Stimulated activated CD8-positive, alpha-beta memory T cell treated with anti-CD3 and anti-CD28 coated beads, Interleukin-7, amount 100 ng/mL, for 48 hours (primary cell): ENCODE measurements around the gene PPP2R3C.
"Not testable (repeated sequence)": the region's sequence is repeated elsewhere in the genome, so short reads cannot be mapped to it uniquely, and the experiment has no call there.

Source experiments
- DNase-seq, 2 donors: peaks; one replicate each; pipeline ENCODE4 v3.0.0-alpha.2; 2020; ENCODE audit warnings: low read depth in 1 of 2; ENCODE audit errors: extremely low read depth in 1 of 2

The PPP2R3C gene

DNA sequence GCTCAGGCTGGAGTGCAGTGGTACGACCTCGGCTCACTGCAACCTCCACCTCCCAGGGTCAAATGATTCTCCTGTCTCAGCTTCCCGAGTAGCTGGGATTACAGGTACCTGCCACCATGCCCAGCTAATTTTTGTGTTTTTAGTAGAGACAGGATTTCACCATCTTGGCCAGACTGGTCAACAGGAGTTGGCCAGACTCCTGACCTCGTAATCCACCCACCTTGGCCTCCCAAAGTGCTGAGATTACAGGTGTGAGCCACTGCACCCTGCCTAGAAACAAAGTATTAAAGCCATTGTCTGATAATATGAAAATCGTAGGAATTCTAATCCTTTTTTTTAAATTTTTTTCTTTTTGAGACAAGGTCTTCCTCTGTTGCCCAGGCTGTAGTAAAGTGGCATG lies 56.1 kb downstream of the PPP2R3C start:
- DNase-seq: not testable (repeated sequence)

- not testable (repeated sequence) for DNase-seq
Observed at GRCh38 chr14:35061113-35061791, 60.5 kb downstream of the PPP2R3C start.

DNA sequence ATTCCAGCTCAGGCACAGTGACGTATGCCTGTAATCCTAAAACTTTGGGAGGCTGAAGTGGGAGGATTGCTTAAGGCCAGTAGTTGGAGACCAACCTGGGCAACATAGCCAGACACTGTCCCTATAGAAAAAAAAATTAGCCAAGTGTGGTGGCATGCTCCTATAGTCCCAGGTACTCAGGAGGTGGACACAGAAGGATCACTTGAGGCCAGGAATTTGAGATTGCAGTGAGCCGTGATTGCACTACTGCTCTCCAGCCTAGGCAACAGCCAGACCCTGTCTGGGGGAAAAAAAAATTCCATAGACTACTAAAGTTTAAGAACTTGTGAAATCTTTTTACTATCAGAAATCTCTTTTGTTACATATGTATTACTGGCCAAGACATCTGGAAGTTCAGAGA lies 69.2 kb downstream of the PPP2R3C start:
- no peak for DNase-seq

DNA sequence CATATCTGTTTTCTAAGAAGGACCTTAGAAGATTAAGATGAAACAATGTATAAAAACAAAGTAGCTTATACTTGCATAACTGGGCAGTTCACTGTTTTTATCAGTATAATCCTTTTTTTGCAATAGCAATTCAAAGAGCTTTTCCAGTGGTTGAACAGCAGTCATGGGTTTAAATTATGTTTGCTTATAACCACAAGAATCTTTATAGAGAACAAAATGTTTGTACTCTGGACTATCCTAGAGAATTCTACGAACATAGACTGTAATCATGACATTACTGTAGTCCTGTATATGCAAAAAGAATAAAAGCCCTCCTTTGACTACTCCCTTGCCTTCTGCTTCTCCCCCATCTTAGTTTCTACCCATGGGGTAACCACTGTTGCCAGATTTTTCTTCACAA lies 70.0 kb downstream of the PPP2R3C start:
- DNase-seq: no peak

- DNase-seq: no peak
Observed at GRCh38 chr14:35050652-35051051, 71.1 kb downstream of the PPP2R3C start.

DNA sequence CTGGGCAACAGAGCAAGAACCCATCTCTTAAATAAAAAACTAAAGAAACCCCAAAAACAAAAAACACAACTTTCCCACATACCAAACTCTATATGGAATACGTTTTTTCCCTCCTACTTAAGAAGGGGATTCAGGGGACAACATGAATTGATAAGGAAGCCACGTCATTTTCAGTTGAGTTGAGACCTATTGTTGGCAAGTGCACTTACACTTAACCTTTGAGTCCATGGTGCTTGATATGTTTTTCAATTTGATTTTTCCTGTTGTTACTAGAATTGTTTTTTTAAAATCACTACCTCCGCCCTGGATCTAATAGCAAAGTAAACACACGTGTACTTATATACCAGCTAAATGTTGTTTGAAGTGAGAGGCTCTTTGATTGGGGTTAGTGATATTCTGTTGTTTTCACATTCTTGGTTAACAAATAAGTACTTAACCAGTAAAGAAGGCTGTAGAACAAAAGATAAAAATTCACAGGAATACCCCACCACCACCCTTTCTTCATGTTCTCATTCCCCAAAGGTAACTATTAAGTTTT lies 73.7 kb downstream of the PPP2R3C start:
- no peak for DNase-seq

GRCh38 chr14:35046751-35047536 lies 74.8 kb downstream of the PPP2R3C start:
- DNase-seq: peak in 1 of 2 donors; percentile 26

GRCh38 chr14:35046048-35046750 lies 75.6 kb downstream of the PPP2R3C start, which contains the start of gene FAM177A1:
Gene FAM177A1 (plus strand): TSS chr14:35046272. CDS start chr14:35046464, 192 bp downstream.
- DNase-seq: peak; percentile 98 to 99

DNA sequence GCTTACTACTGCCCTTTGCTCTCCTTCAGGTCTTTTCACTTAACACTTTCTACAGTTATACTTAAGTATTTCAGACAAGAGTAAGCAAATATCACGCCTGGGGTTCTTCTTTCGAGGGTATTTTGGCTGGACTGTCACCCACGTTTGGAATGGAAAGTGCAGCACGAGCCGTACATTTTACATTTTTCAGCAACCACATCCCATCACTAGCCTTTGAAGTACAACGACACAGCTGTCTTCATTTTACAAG lies 76.1 kb downstream of the PPP2R3C start:
- DNase-seq: no peak

DNA sequence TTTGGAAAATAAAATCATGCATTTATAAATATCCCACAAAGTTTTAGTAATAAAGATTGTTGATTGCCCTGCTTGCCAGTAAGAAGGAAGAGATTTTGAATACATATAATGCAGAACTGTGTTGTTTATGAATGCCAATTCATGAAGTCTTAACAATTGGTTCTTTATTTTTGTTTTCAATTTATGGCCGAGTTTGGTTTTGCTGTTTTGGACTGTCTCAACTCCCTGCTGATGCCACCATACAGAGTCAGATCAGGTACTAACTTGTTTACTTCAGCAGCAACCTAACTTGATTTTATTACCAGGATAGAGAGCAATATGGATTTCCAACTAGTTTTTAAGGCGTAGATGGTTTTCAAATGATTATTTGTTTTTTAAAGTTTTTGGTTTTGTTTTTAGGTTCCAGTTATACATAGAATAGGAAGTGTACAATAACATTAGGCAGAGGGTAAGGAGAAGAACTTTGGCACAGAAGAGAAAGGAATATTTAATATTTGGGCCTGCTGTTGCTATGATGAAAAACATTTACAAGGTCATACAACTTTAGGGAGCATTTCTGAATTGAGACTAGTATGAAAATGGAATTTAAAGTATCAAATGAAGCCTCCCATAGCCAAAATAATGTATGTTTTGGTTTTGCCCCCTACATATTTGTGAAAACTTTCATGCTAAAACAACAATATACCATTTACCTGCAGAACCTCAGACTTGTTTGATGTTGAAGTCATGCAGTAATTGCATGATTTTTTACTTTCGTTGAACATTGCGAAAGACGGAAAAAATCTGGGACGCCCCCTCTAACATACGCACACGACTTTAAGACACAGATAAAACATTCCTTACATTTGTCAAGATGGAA lies 76.6 kb downstream of the PPP2R3C start:
- DNase-seq: no peak

DNA sequence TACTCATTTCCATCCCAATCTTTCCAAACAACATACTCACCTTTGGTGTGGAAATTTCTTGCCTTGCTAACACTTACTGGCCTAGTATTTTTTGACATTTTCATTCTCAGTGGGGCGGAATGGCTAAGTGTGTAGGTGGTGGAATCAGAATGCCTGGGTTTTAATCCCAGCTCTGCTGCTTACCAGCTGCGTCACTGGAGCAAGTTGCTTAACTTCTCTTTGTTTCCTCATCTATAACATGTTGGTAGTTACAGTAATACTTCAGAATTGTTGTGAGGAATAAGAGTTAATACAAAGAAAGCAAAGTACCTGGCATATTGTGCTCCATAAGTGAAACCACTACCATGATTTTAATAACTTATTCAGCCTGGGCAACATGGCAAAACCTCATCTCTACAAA lies 78.7 kb downstream of the PPP2R3C start:
- DNase-seq: no peak

GRCh38 chr14:35042632-35043031 lies 79.2 kb downstream of the PPP2R3C start:
- no peak for DNase-seq

- DNase-seq: not testable (repeated sequence)
Observed at GRCh38 chr14:35038312-35038711, 83.5 kb downstream of the PPP2R3C start.
